Fibroblast of pulmonary artery (primary cell): ENCODE results near the gene ALK.

ENCODE experiments used
- DNase-seq: peaks from one replicate; pipeline ENCODE4 v3.0.0-alpha.2; 2010; ENCODE audit warnings: low read depth
- H3K4me3 ChIP-seq: replicated peaks from 2 replicates; pipeline ENCODE4 v1.5.1; 2011; ENCODE audit warnings: low read depth, mild to moderate bottlenecking, control low read depth, low read length, moderate library complexity
- CTCF ChIP-seq: IDR thresholded peaks from 2 replicates; pipeline ENCODE4 v1.5.1; 2011; ENCODE audit warnings: mild to moderate bottlenecking, control low read depth, low read length, inconsistent platforms; ENCODE audit errors: missing control alignments

ALK gene

GRCh38 chr2:29767606-29768335 lies 153.6 kb downstream of the ALK start:
- no peak for TF ChIP-seq CTCF
- no peak overlapping the region for H3K4me3 ChIP-seq
- no peak for DNase-seq

- TF ChIP-seq CTCF: no peak
- no peak overlapping the region for H3K4me3 ChIP-seq
- DNase-seq: no peak
Measured at GRCh38 chr2:29766191-29766590, 155.2 kb downstream of the ALK start.

DNA sequence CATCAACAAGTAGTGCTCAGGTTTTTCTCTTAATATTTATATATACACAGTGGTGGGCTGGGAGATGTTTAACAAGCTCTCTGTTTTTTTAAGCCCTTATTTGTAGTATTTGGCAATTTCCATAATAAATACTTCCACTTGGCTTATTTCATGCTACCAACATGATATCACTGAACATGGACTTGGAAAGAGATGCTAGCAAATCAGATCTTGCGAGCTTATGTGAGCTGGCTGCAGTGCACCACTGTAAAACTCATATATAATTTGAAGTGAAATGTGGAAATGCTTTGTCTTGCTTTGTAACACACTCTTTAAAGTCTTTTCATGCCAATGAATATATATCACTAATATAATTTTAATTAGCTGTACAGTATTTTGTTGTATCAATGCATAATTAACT lies 155.7 kb downstream of the ALK start:
- TF ChIP-seq CTCF: no peak
- no peak overlapping the region for H3K4me3 ChIP-seq
- DNase-seq: no peak

DNA sequence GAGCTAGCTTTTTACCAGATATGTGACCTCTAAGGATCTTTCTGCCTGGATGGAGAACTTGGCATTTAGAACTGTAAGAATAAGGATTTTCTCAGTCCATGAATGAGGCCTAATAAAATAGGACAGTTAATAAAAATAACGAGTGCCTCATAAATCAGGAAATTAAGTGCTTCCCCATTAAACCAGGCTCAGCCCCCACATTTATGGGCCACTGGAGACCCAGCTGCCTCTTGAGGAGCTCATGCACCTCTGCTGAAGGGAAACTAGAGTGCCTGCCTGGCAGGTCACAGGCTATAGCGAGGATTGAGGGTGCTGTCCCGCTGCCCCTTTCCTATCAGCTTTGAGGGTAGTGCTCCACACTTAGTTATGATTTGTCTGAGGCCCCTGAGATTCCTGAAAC lies 158.0 kb downstream of the ALK start:
- no peak for TF ChIP-seq CTCF
- no peak for DNase-seq
- H3K4me3 ChIP-seq: no peak overlapping the region

- DNase-seq: no peak
- TF ChIP-seq CTCF: no peak
- no peak overlapping the region for H3K4me3 ChIP-seq
Measured at GRCh38 chr2:29762239-29762638, 159.1 kb downstream of the ALK start.

- no peak overlapping the region for H3K4me3 ChIP-seq
- no peak for TF ChIP-seq CTCF
- DNase-seq: no peak
Measured at GRCh38 chr2:29761278-29761677, 160.1 kb downstream of the ALK start.

GRCh38 chr2:29760008-29760407 lies 161.4 kb downstream of the ALK start:
- TF ChIP-seq CTCF: no peak
- DNase-seq: no peak
- H3K4me3 ChIP-seq: no peak overlapping the region
